OCI-LY3 (cell line): ENCODE results near the gene GMEB1.
"Not testable (repeated sequence)": the region's sequence is repeated elsewhere in the genome, so short reads cannot be mapped to it uniquely, and the experiment has no call there.

Experiments used
- H2AFZ ChIP-seq: fragments of 200-600, 300-600 bp; shearing (Covaris generic); 2 replicates; pipeline ENCODE4 v1.6.0; 2014; ENCODE audit warnings: antibody characterized with exemption, low read depth, low read length
- H3K27ac ChIP-seq: fragments of 200-600, 300-600 bp; sonication (generic); 2 replicates; pipeline ENCODE4 v1.5.1; 2014; ENCODE audit warnings: mild to moderate bottlenecking, low read length, moderate library complexity, mixed read lengths
- H3K27me3 ChIP-seq: fragments of 200-600, 300-600 bp; sonication (generic); 2 replicates; pipeline ENCODE4 v1.6.1; 2014; ENCODE audit warnings: low read depth, low read length, mixed read lengths
- H3K36me3 ChIP-seq: fragments of 200-600, 300-600 bp; sonication (generic); replicated peaks from 2 replicates; pipeline ENCODE3; 2014; ENCODE audit warnings: low read depth, low read length, mixed read lengths
- H3K4me1 ChIP-seq: fragments of 300-600, 200-600 bp; sonication (generic); 2 replicates; pipeline ENCODE4 v1.6.1; 2014; ENCODE audit warnings: low read length, mixed read lengths
- H3K4me2 ChIP-seq: fragments of 200-600, 300-600 bp; sonication (generic); 2 replicates; pipeline ENCODE4 v1.6.1; 2014; ENCODE audit warnings: low read length, mixed read lengths
- H3K4me3 ChIP-seq: fragments of 300-600, 200-600 bp; sonication (generic); 2 replicates; pipeline ENCODE4 v1.5.1; 2014; ENCODE audit warnings: antibody characterized with exemption, mild to moderate bottlenecking, low read length, moderate library complexity
- H3K79me2 ChIP-seq: fragments of 300-600, 200-600 bp; shearing (Covaris generic); 2 replicates; pipeline ENCODE4 v1.6.1; 2014; ENCODE audit warnings: mild to moderate bottlenecking, low read length, mixed read lengths
- H3K9ac ChIP-seq: fragments of 300-600, 200-600 bp; shearing (Covaris generic); 2 replicates; pipeline ENCODE4 v1.6.0; 2014; ENCODE audit warnings: mild to moderate bottlenecking, low read length, moderate library complexity
- H3K9me3 ChIP-seq: fragments of 200-600, 300-600 bp; shearing (Covaris generic); 2 replicates; pipeline ENCODE4 v1.6.1; 2014; ENCODE audit warnings: low read length, mixed read lengths; ENCODE audit not compliant: insufficient read depth
- H4K20me1 ChIP-seq: fragments of 200-600, 300-600 bp; sonication (generic); 2 replicates; pipeline ENCODE4 v1.6.1; 2016; ENCODE audit warnings: low read length, mixed read lengths; ENCODE audit not compliant: insufficient read depth
- EZH2phosphoT487 ChIP-seq: fragments of 200-600 bp; shearing (Covaris generic); IDR thresholded peaks from 2 replicates; pipeline ENCODE4 v1.6.1; 2018; ENCODE audit warnings: antibody characterized with exemption, mixed run types, low read depth
- TF ChIP-seq, protein P1 (sequence below): fragments of 200-600, 300-600 bp; sonication (generic); IDR thresholded peaks from 2 replicates; pipeline ENCODE4 v1.5.1; 2014; ENCODE audit warnings: antibody characterized with exemption, low read length, low read depth

GMEB1 gene

DNA sequence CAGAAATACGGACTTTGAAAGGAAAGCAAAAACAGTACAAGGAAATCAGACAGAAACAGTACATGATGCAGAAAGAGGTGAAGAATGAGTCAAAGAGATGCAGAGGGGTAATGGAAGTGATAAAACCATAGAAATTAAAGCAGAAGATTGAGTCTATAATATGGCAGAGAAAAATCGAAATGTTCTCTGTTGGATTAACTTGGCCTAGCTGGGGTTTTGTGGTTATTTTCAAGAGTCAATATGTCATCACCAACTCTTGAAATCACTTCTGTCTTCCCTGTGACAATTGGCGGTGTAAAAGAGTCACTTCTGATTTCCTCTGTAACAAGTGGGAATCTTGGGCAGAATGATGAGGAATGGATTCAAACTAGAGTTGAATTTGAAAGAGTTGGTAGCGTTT is 75.6 kb downstream of the GMEB1 start:
- H4K20me1 ChIP-seq = peaks cover 49% of the 10 kb centered on the region

DNA sequence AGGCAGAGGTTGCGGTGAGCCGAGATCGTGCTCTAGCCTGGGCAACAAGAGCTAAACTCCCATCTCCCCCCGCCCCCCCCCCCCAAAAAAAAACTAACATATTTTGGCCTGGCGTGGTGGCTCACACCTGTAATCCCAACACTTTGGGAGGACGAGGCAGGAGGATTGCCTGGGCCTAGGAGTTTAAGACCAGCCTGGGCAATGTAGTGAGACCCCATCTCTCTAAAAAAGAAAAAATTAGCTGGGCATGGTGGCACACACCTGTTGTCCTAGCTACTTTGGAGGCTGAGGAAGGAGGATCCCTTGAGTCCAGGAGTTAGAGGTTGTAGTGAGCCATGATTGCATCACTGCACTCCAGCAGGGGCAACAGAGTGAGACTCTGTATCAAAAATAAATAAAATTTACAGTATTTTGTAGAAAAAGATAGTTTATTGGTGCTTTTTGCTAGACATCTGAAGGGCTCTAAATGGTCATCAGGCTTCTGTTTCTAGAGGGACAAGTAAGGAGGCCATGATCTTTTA is 77.1 kb downstream of the GMEB1 start:
- Histone ChIP-seq H3K9ac (no peak overlapping the region), H3K79me2 (peaks cover 100% of the 10 kb centered on the region), H3K4me3 (no peak overlapping the region), H3K9me3 (no peaks in the 10 kb centered on the region), H3K4me2 (no peak overlapping the region), H3K4me1 (peaks cover 16% of the 10 kb centered on the region), H4K20me1 (peaks cover 56% of the 10 kb centered on the region), H3K27me3 (no peaks in the 10 kb centered on the region), H2AFZ (no peak overlapping the region), H3K36me3 (peaks cover 34% of the 10 kb centered on the region), H3K27ac (no peak overlapping the region)
- TF ChIP-seq EZH2phosphoT487 = no peak
- TF ChIP-seq, protein P1, sequence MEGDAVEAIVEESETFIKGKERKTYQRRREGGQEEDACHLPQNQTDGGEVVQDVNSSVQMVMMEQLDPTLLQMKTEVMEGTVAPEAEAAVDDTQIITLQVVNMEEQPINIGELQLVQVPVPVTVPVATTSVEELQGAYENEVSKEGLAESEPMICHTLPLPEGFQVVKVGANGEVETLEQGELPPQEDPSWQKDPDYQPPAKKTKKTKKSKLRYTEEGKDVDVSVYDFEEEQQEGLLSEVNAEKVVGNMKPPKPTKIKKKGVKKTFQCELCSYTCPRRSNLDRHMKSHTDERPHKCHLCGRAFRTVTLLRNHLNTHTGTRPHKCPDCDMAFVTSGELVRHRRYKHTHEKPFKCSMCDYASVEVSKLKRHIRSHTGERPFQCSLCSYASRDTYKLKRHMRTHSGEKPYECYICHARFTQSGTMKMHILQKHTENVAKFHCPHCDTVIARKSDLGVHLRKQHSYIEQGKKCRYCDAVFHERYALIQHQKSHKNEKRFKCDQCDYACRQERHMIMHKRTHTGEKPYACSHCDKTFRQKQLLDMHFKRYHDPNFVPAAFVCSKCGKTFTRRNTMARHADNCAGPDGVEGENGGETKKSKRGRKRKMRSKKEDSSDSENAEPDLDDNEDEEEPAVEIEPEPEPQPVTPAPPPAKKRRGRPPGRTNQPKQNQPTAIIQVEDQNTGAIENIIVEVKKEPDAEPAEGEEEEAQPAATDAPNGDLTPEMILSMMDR = no peak

More for the DNA sequence above, 75.6 kb downstream of the GMEB1 start:
- TF ChIP-seq, protein P1 = no peak
- no peak for TF ChIP-seq EZH2phosphoT487
- H3K4me1 ChIP-seq = peaks cover 12% of the 10 kb centered on the region
- H3K36me3 ChIP-seq = peaks cover 43% of the 10 kb centered on the region
- no peak overlapping the region for H3K4me2 ChIP-seq
- H3K79me2 ChIP-seq = peaks cover 100% of the 10 kb centered on the region
- no peak overlapping the region for H2AFZ ChIP-seq
- H3K4me3 ChIP-seq = no peak overlapping the region
- no peaks in the 10 kb centered on the region for H3K9me3 ChIP-seq
- H3K9ac ChIP-seq = no peak overlapping the region
- no peaks in the 10 kb centered on the region for H3K27me3 ChIP-seq
- peak overlapping the region; percentile 23; the same call in 1 of the 2 replicates for H3K27ac ChIP-seq

DNA sequence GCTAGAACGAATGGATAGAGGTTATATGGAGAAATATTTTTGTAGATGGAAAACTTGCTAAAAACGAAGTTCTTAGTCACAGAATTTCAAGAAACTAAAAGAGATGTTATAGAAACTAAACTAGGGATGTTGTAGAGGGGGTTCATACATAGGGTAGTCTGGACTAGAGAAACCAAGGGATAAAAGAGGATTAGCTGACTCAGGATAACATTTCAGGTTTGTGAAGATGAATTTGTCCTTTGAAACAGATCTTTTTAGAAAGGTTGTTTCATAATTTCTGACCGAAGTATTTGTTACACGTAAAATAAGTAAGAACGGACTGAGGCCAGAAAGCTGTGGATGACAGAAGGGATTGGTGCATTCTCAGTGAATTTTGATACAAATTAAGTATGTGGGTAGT is 81.7 kb downstream of the GMEB1 start:
- Histone ChIP-seq H3K79me2 (peaks cover 100% of the 10 kb centered on the region), H2AFZ (no peak overlapping the region), H3K27me3 (no peaks in the 10 kb centered on the region), H3K36me3 (peaks cover 21% of the 10 kb centered on the region), H3K4me2 (no peak overlapping the region), H3K9ac (no peak overlapping the region), H4K20me1 (peaks cover 71% of the 10 kb centered on the region), H3K4me3 (no peak overlapping the region), H3K4me1 (peaks cover 4% of the 10 kb centered on the region; the same call in 1 of the 2 replicates), H3K27ac (no peak overlapping the region), H3K9me3 (no peaks in the 10 kb centered on the region)
- TF ChIP-seq, protein P1 = no peak
- TF ChIP-seq EZH2phosphoT487 = no peak

DNA sequence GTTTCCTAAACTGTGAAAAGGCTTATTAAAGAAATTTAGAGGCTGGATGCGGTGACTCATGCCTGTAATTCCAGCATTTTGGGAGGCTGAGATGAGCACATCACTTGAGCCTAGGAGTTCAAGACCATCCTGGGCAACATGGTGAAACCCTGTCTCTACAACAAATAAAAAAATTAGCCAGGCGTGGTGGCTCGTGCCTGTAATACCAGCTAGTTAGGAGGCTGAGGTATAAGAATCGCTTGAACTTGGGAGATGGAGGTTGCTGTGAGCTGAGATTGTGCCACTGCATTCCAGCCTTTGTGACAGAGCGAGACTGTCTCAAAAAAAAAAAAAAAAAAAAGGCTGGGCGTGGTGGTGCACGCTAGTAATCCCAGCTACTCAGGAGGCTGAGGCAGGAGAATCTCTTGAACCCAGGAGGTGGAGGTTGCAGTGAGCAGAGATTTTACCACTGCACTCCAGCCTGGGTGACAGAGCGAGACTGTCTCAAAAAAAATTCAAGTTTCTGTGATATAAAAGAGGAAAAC is 82.2 kb downstream of the GMEB1 start:
- H2AFZ ChIP-seq, H3K27ac ChIP-seq, H3K9me3 ChIP-seq, H3K4me1 ChIP-seq, H3K4me2 ChIP-seq, H3K9ac ChIP-seq, H3K27me3 ChIP-seq, H3K4me3 ChIP-seq: not testable (repeated sequence)
- peaks cover 100% of the 10 kb centered on the region for H3K79me2 ChIP-seq
- H3K36me3 ChIP-seq = peaks cover 26% of the 10 kb centered on the region
- H4K20me1 ChIP-seq = peaks cover 76% of the 10 kb centered on the region
